ENCODE data around the gene SH3PXD2A.

Gene SH3PXD2A

DNA sequence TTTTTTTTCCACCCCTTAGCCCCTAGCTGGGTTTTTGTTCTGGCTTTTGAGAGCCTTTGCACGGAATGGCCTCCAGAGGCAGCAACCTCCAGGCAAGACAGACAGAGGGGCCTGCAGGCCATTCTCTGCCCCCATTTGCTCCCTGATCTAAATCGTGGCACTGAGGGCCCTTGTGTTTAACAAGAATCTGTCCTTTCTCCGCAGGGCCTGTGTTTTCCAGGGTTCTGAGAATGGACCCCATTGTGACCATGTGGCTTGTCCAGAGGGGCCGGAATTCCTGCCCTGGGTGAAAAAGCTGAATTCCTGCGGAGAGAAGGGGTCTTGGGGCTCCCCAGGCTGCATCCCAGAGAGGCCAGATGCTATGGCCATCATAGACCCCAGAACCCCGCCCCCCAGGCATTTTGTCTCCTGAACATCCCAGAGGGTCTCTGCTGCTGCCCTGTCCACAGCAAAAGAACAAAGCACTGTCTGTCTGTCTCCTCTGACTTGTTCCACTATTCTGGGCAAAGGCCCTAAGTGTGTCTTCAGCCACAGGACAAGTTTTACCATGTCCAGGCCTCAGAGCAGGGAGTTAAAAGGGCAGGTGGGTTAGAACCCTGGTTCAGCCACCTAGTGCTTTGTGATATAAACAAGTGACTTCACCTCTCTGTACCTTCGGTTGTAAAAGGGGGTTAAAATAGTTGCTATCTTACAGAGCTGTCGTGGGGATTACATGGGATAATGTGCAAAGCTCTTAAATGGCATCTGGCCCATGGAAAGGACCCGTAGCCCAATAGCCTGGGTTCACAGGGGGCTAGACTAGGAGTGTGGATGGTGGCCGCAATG, 155.6 kb downstream of the SH3PXD2A start:
- no peaks in the 10 kb centered on the region for H3K9me3 ChIP-seq (ENCODE audit: insufficient read depth, low read length, severe bottlenecking)
- TF ChIP-seq EZH2 (IDR thresholded peaks at IDR 0.05; ENCODE audit: borderline replicate concordance, low read depth, low read length, severe bottlenecking) = no peak
- TF ChIP-seq, protein P1, sequence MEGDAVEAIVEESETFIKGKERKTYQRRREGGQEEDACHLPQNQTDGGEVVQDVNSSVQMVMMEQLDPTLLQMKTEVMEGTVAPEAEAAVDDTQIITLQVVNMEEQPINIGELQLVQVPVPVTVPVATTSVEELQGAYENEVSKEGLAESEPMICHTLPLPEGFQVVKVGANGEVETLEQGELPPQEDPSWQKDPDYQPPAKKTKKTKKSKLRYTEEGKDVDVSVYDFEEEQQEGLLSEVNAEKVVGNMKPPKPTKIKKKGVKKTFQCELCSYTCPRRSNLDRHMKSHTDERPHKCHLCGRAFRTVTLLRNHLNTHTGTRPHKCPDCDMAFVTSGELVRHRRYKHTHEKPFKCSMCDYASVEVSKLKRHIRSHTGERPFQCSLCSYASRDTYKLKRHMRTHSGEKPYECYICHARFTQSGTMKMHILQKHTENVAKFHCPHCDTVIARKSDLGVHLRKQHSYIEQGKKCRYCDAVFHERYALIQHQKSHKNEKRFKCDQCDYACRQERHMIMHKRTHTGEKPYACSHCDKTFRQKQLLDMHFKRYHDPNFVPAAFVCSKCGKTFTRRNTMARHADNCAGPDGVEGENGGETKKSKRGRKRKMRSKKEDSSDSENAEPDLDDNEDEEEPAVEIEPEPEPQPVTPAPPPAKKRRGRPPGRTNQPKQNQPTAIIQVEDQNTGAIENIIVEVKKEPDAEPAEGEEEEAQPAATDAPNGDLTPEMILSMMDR (IDR thresholded peaks at IDR 0.05; ENCODE audit: borderline replicate concordance, extremely low read depth, low read length, poor library complexity, severe bottlenecking) = no peak
- DNase-seq = no peak
- ATAC-seq (ENCODE audit: insufficient read depth, low read depth) = no peak
- no peak overlapping the region for H3K9ac ChIP-seq (ENCODE audit: low read depth, low read length)
- H3K27me3 ChIP-seq (ENCODE audit: insufficient read depth, low read length, poor library complexity) = peaks cover 5% of the 10 kb centered on the region
- no peak overlapping the region for H3K4me3 ChIP-seq (ENCODE audit: low read depth in 1 of 2, low read length in 2 of 2)
- no peak overlapping the region for H2AFZ ChIP-seq (ENCODE audit: low read depth, low read length)
- no peaks in the 10 kb centered on the region for H3K79me2 ChIP-seq (ENCODE audit: insufficient read depth, low read length)
- H4K20me1 ChIP-seq (ENCODE audit: insufficient read depth, low read length) = no peaks in the 10 kb centered on the region
- no peak overlapping the region for H3K4me2 ChIP-seq (ENCODE audit: insufficient read depth, low read length)
- H3K4me1 ChIP-seq (ENCODE audit: insufficient read depth, low read length) = no peaks in the 10 kb centered on the region
- H3K36me3 ChIP-seq (ENCODE audit: insufficient read depth, low read length) = no peaks in the 10 kb centered on the region
- H3K27ac ChIP-seq (ENCODE audit: low read length) = no peak overlapping the region

DNA sequence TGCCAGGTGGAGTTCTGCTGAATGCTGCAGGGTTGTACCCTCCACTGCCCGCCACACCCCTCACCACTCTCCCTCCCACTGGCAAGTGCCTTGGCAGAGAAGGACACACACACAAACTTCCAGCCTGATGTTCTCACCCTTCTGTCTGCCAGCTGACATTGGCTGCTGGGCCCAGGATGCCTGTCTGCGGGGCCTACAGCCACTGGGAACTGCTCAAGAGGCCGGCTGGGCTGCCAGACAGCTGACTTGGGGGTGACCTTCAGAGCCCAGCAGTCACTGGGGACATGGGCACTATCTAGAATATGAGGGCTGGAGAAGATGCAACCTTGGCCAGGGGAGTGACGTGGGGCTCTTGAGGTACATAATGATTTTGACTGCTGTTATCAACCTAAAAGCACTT, 157.1 kb downstream of the SH3PXD2A start:
- no peaks in the 10 kb centered on the region for H3K9me3 ChIP-seq (ENCODE audit: insufficient read depth, low read length, severe bottlenecking)
- no peak overlapping the region for H3K9ac ChIP-seq (ENCODE audit: low read depth, low read length)
- no peaks in the 10 kb centered on the region for H3K79me2 ChIP-seq (ENCODE audit: insufficient read depth, low read length)
- H3K4me1 ChIP-seq (ENCODE audit: insufficient read depth, low read length) = no peaks in the 10 kb centered on the region
- DNase-seq (no peak), ATAC-seq (ENCODE audit: insufficient read depth, low read depth) (no peak)
- no peaks in the 10 kb centered on the region for H4K20me1 ChIP-seq (ENCODE audit: insufficient read depth, low read length)
- no peak overlapping the region for H3K4me2 ChIP-seq (ENCODE audit: insufficient read depth, low read length)
- peaks cover 20% of the 10 kb centered on the region for H3K27me3 ChIP-seq (ENCODE audit: insufficient read depth, low read length, poor library complexity)
- H3K36me3 ChIP-seq (ENCODE audit: insufficient read depth, low read length) = no peaks in the 10 kb centered on the region
- no peak overlapping the region for H2AFZ ChIP-seq (ENCODE audit: low read depth, low read length)
- H3K27ac ChIP-seq (ENCODE audit: low read length) = no peak overlapping the region
- TF ChIP-seq, protein P1 (IDR thresholded peaks at IDR 0.05; ENCODE audit: borderline replicate concordance, extremely low read depth, low read length, poor library complexity, severe bottlenecking) = no peak
- no peak for TF ChIP-seq EZH2 (IDR thresholded peaks at IDR 0.05; ENCODE audit: borderline replicate concordance, low read depth, low read length, severe bottlenecking)
- no peak overlapping the region for H3K4me3 ChIP-seq (ENCODE audit: low read depth in 1 of 2, low read length in 2 of 2)

DNA sequence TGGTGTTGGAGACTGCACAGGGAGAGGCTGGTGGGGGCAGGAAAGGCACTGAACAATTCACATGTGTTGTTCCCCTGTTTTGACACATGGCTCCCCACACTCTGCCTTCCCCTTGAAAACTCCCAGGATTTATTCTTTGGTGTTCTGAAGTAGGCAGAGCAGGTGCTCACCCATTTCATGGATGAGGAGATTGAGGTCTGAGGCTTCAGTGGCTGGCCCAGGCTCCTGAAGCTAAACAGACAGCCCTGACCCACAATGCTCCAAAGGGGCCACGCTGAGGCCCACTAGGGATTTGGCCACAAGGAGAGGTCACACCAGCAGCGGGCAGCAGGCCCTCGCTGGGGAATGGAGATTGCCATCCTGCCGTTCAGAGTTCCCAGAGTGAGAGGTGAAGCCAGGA, 157.6 kb downstream of the SH3PXD2A start:
- TF ChIP-seq, protein P1 (IDR thresholded peaks at IDR 0.05; ENCODE audit: borderline replicate concordance, extremely low read depth, low read length, poor library complexity, severe bottlenecking) = no peak
- no peak for TF ChIP-seq EZH2 (IDR thresholded peaks at IDR 0.05; ENCODE audit: borderline replicate concordance, low read depth, low read length, severe bottlenecking)
- Histone ChIP-seq H3K4me1 (ENCODE audit: insufficient read depth, low read length) (no peaks in the 10 kb centered on the region), H3K27ac (ENCODE audit: low read length) (no peak overlapping the region), H4K20me1 (ENCODE audit: insufficient read depth, low read length) (no peaks in the 10 kb centered on the region), H3K4me2 (ENCODE audit: insufficient read depth, low read length) (no peak overlapping the region), H3K9me3 (ENCODE audit: insufficient read depth, low read length, severe bottlenecking) (no peaks in the 10 kb centered on the region), H3K4me3 (ENCODE audit: low read depth in 1 of 2, low read length in 2 of 2) (no peak overlapping the region), H3K79me2 (ENCODE audit: insufficient read depth, low read length) (no peaks in the 10 kb centered on the region), H3K27me3 (ENCODE audit: insufficient read depth, low read length, poor library complexity) (peaks cover 21% of the 10 kb centered on the region), H3K36me3 (ENCODE audit: insufficient read depth, low read length) (no peaks in the 10 kb centered on the region), H3K9ac (ENCODE audit: low read depth, low read length) (no peak overlapping the region), H2AFZ (ENCODE audit: low read depth, low read length) (no peak overlapping the region)
- DNase-seq (no peak), ATAC-seq (ENCODE audit: insufficient read depth, low read depth) (no peak)

All from DND-41 (cell line).